CD4-positive, alpha-beta T cell treated with Interleukin-21 for 1 hour (primary cell): ENCODE data around the gene ZPBP.

Experiments used
- DNase-seq: peaks from one replicate; pipeline ENCODE4 v3.0.0-alpha.2; 2020

The ZPBP gene

GRCh38 chr7:50037086-50037485, 56.0 kb downstream of the ZPBP start:
- no peak for DNase-seq

GRCh38 chr7:50022991-50023390, 70.1 kb downstream of the ZPBP start:
- no peak for DNase-seq

- DNase-seq: no peak
These were observed 70.6 kb downstream of the ZPBP start for GRCh38 chr7:50022451-50022850.

- no peak for DNase-seq
These were observed 97.4 kb downstream of the ZPBP start for GRCh38 chr7:49995681-49996080.

GRCh38 chr7:49986191-49986590, 106.9 kb downstream of the ZPBP start:
- no peak for DNase-seq

GRCh38 chr7:49980465-49980864, 112.6 kb downstream of the ZPBP start:
- DNase-seq: no peak

- DNase-seq: no peak
These were observed 116.8 kb downstream of the ZPBP start for GRCh38 chr7:49976238-49976637.

- no peak for DNase-seq
These were observed 119.0 kb downstream of the ZPBP start for GRCh38 chr7:49974035-49974434.

- no peak for DNase-seq
These were observed 155.4 kb downstream of the ZPBP start for GRCh38 chr7:49937608-49938007.

GRCh38 chr7:49931627-49932026, 161.4 kb downstream of the ZPBP start:
- no peak for DNase-seq

- no peak for DNase-seq
These were observed 164.3 kb downstream of the ZPBP start for GRCh38 chr7:49928787-49929186.

GRCh38 chr7:49927631-49928030, 165.4 kb downstream of the ZPBP start:
- no peak for DNase-seq

GRCh38 chr7:49926720-49927119, 166.3 kb downstream of the ZPBP start:
- DNase-seq: no peak

- DNase-seq: no peak
These were observed 181.1 kb downstream of the ZPBP start for GRCh38 chr7:49911909-49912308.

GRCh38 chr7:49894543-49894942, 198.5 kb downstream of the ZPBP start:
- no peak for DNase-seq

- no peak for DNase-seq
These were observed 199.9 kb downstream of the ZPBP start for GRCh38 chr7:49893131-49893530.

GRCh38 chr7:49892481-49892880, 200.6 kb downstream of the ZPBP start:
- DNase-seq: no peak
